Measurements from ENCODE around the gene C11orf24.
A peak's percentile ranks its signal among the peaks of the same experiment; 100 is the strongest.

DNA sequence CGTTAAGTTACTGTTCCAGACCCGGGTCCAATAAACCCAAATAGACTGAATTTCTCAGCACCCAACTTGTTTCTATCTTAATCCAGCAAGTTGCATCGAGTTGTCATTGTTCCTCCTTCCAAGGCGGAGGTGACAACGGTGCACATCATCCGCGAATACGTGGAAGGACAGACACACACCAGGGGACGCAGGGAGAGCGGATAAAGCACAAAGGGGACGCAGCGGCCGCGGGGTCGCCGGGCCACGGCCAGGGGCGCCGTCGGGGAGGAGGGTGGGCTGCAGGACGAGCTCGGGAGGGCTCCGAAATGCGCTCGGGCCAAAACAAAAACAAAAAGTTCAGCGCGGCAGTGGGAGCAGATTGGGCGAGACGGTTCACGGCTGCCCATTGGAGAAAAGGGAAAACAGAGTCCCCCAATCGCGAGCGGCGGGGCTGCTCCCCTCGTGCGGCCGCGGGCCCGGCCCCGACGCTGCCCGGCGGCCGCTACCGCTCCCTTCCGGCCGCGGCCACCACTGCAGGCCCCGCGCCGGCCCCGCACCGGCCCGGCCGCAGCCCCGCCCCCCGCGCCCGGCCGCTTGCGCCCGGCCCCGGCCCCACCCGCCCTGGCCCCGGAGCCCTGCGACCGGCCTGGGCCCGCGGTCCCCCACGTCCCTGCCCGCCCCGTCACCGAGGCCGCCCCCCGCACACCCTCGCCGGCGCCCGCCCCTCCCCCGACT lies 59.2 kb downstream of the C11orf24 start:
- TF ChIP-seq CTCF (conservative IDR thresholded peaks at IDR 0.05), result peak; percentile 38; the same call in 1 of the 2 replicates
- no peak for TF ChIP-seq EZH2 (IDR thresholded peaks at IDR 0.05; ENCODE audit: low read depth)
